ENCODE data around the gene KLHDC8B.
"Not testable (repeated sequence)": the region's sequence is repeated elsewhere in the genome, so short reads cannot be mapped to it uniquely, and the experiment has no call there.

The KLHDC8B gene

GRCh38 chr3:49198161-49198560 lies 26.8 kb downstream of the KLHDC8B start:
- no peak for DNase-seq

GRCh38 chr3:49198611-49199230 lies 27.3 kb downstream of the KLHDC8B start:
- no peak for DNase-seq

GRCh38 chr3:49199239-49199899 lies 28.0 kb downstream of the KLHDC8B start:
- DNase-seq = no peak

- no peak for DNase-seq
Measured at GRCh38 chr3:49199900-49200281, 28.5 kb downstream of the KLHDC8B start.

GRCh38 chr3:49213541-49213943 lies 42.1 kb downstream of the KLHDC8B start:
- DNase-seq = no peak

GRCh38 chr3:49213998-49214397 lies 42.6 kb downstream of the KLHDC8B start:
- DNase-seq = no peak

- DNase-seq = not testable (repeated sequence)
Measured at GRCh38 chr3:49216687-49217086, 45.3 kb downstream of the KLHDC8B start.

GRCh38 chr3:49217108-49217507 lies 45.7 kb downstream of the KLHDC8B start:
- DNase-seq = not testable (repeated sequence)

- DNase-seq = no peak
Measured at GRCh38 chr3:49217688-49218470, 46.5 kb downstream of the KLHDC8B start.

GRCh38 chr3:49218471-49218989 lies 47.1 kb downstream of the KLHDC8B start:
- not testable (repeated sequence) for DNase-seq

- no peak for DNase-seq
Measured at GRCh38 chr3:49219132-49219531, 47.7 kb downstream of the KLHDC8B start.

GRCh38 chr3:49220985-49221563 lies 49.7 kb downstream of the KLHDC8B start:
- DNase-seq = not testable (repeated sequence)

- DNase-seq = no peak
Measured at GRCh38 chr3:49222002-49222401, 50.6 kb downstream of the KLHDC8B start.
